ENCODE results near the gene LRCOL1.

GRCh38 chr12:132587781-132588180 lies 22.6 kb downstream of the LRCOL1 start:
- TF ChIP-seq POLR2A (IDR thresholded peaks at IDR 0.05) (no peak), CTCF (IDR thresholded peaks at IDR 0.05) (no peak)
